GM18519 (cell line): ENCODE measurements around the gene POGK.
A peak's percentile ranks its signal among the peaks of the same experiment; 100 is the strongest.
"Not testable (repeated sequence)": the region's sequence is repeated elsewhere in the genome, so short reads cannot be mapped to it uniquely, and the experiment has no call there.

Experiments
- ATAC-seq: cut with Tn5 transposase; IDR thresholded peaks from one replicate; pipeline ENCODE4 v1.9.1; 2021; ENCODE audit warnings: mild to moderate bottlenecking, moderate library complexity; ENCODE audit not compliant: unreplicated experiment, low FRiP score

POGK gene

GRCh38 chr1:166855558-166855957, 16.3 kb downstream of the POGK start:
- ATAC-seq = no peak

GRCh38 chr1:166857995-166858394, 18.7 kb downstream of the POGK start:
- ATAC-seq = no peak

- no peak for ATAC-seq
These were observed 19.6 kb downstream of the POGK start for GRCh38 chr1:166858726-166859419.

GRCh38 chr1:166859597-166859996, 20.3 kb downstream of the POGK start:
- no peak for ATAC-seq

GRCh38 chr1:166865926-166866325, 26.7 kb downstream of the POGK start:
- no peak for ATAC-seq

- ATAC-seq = no peak
These were observed 29.4 kb downstream of the POGK start for GRCh38 chr1:166868639-166869038.

GRCh38 chr1:166869318-166870099, 30.2 kb downstream of the POGK start:
- no peak for ATAC-seq

GRCh38 chr1:166870584-166870983, 31.3 kb downstream of the POGK start:
- ATAC-seq = no peak

- ATAC-seq = no peak
These were observed 35.2 kb downstream of the POGK start for GRCh38 chr1:166874464-166874863.

- ATAC-seq = no peak
These were observed 36.0 kb downstream of the POGK start for GRCh38 chr1:166875302-166875733.

GRCh38 chr1:166875734-166876539, 36.7 kb downstream of the POGK start, which contains the start of gene TADA1:
Gene TADA1 (minus strand): TSS chr1:166876264. CDS start chr1:166876233, 31 bp downstream.
- ATAC-seq = peak; percentile 75

GRCh38 chr1:166876540-166876838, 37.2 kb downstream of the POGK start:
- ATAC-seq = no peak

GRCh38 chr1:166878173-166878917, 39.1 kb downstream of the POGK start:
- not testable (repeated sequence) for ATAC-seq

- ATAC-seq = no peak
These were observed 43.6 kb downstream of the POGK start for GRCh38 chr1:166882893-166883292.

- no peak for ATAC-seq
These were observed 44.9 kb downstream of the POGK start for GRCh38 chr1:166884040-166884642.

GRCh38 chr1:166884971-166885370, 45.7 kb downstream of the POGK start:
- no peak for ATAC-seq

GRCh38 chr1:166888373-166889111, 49.3 kb downstream of the POGK start:
- ATAC-seq = no peak

GRCh38 chr1:166889776-166890175, 50.5 kb downstream of the POGK start:
- no peak for ATAC-seq

- ATAC-seq = no peak
These were observed 56.5 kb downstream of the POGK start for GRCh38 chr1:166895766-166896165.
